SK-N-MC (cell line): ENCODE results near the gene KRT82.

Experiments used
- DNase-seq: peaks from one replicate; pipeline ENCODE4 v3.0.0-alpha.2; 2011; ENCODE audit warnings: low read depth, low spot score
- H3K27ac ChIP-seq: fragments of 200-600 bp; sonication (generic); 2 replicates; pipeline ENCODE4 v1.5.1; 2016; ENCODE audit warnings: mixed run types
- H3K36me3 ChIP-seq: fragments of 200-600 bp; sonication (generic); 2 replicates; pipeline ENCODE4 v1.6.1; 2017; ENCODE audit warnings: antibody characterized with exemption, low read length, mixed read lengths; ENCODE audit not compliant: insufficient read depth
- H3K4me3 ChIP-seq: fragments of 200-600 bp; sonication (generic); 2 replicates; pipeline ENCODE4 v1.5.1; 2016
- H3K9ac ChIP-seq: fragments of 200-600 bp; sonication (generic); 2 replicates; pipeline ENCODE4 v1.8.0; 2017; ENCODE audit warnings: mixed run types, mixed read lengths; ENCODE audit not compliant: insufficient read length
- H3K9me3 ChIP-seq: fragments of 200-600 bp; sonication (generic); 2 replicates; pipeline ENCODE4 v1.6.1; 2017; ENCODE audit warnings: low read depth, mild to moderate bottlenecking, antibody characterized with exemption, low read length, moderate library complexity, mixed read lengths
- EZH2 ChIP-seq: fragments of 200-600 bp; sonication (generic); IDR thresholded peaks from one replicate; pipeline ENCODE4 v1.6.1; 2017; ENCODE audit warnings: antibody characterized with exemption
- FOXP2 ChIP-seq: optimal IDR thresholded peaks from 2 replicates; pipeline ENCODE3; 2011; ENCODE audit warnings: mild to moderate bottlenecking, moderate library complexity; ENCODE audit not compliant: insufficient read depth; ENCODE audit errors: extremely low read length, control extremely low read depth
- POLR2AphosphoS5 ChIP-seq: IDR thresholded peaks from 2 replicates; pipeline ENCODE4 v1.6.1; 2012; ENCODE audit warnings: mild to moderate bottlenecking, low read depth, low read length, borderline replicate concordance

The KRT82 gene

GRCh38 chr12:52398176-52398575, 8.0 kb downstream of the KRT82 start:
- Histone ChIP-seq H3K9me3 (no peaks in the 10 kb centered on the region), H3K9ac (no peak overlapping the region), H3K4me3 (no peak overlapping the region), H3K36me3 (no peaks in the 10 kb centered on the region), H3K27ac (no peak overlapping the region)
- TF ChIP-seq EZH2 (no peak), FOXP2 (no peak), POLR2AphosphoS5 (no peak)
- no peak for DNase-seq

DNA sequence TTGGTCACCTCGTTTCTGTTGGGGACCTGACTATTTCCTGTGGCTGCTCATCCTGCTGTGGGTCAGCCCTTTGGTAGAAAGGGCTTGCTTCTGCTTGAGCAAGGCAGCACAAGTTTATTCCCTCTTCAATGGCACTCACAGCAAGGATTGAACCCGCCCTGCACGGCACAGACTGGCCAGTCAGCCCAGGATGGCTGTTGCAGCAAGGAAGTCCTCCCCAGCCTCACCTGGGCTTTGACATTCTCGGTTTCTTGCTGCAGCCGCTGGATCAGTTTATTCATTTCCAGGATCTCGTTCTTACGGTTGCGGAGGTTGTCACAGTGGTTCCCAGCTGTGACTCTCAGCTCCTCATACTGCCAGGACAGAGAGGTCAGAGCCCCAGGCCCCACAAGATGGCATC, 9.5 kb downstream of the KRT82 start:
- Histone ChIP-seq H3K9me3 (no peaks in the 10 kb centered on the region), H3K4me3 (no peak overlapping the region), H3K27ac (no peak overlapping the region), H3K9ac (no peak overlapping the region), H3K36me3 (no peaks in the 10 kb centered on the region)
- no peak for DNase-seq
- TF ChIP-seq POLR2AphosphoS5 (no peak), FOXP2 (no peak), EZH2 (no peak)

GRCh38 chr12:52395761-52396434, 10.2 kb downstream of the KRT82 start:
- H3K9ac ChIP-seq = no peak overlapping the region
- DNase-seq = no peak

GRCh38 chr12:52394836-52395405, 11.2 kb downstream of the KRT82 start:
- Histone ChIP-seq H3K27ac (no peak overlapping the region), H3K4me3 (no peak overlapping the region), H3K9me3 (no peaks in the 10 kb centered on the region), H3K9ac (no peak overlapping the region), H3K36me3 (no peaks in the 10 kb centered on the region)
- no peak for TF ChIP-seq POLR2AphosphoS5
- no peak for TF ChIP-seq FOXP2
- TF ChIP-seq EZH2 = no peak
- DNase-seq = no peak

More at GRCh38 chr12:52395761-52396434, 10.2 kb downstream of the KRT82 start:
- H3K9me3 ChIP-seq = no peaks in the 10 kb centered on the region
- H3K27ac ChIP-seq = no peak overlapping the region
- H3K36me3 ChIP-seq = no peaks in the 10 kb centered on the region
- H3K4me3 ChIP-seq = no peak overlapping the region
- TF ChIP-seq POLR2AphosphoS5 (no peak), FOXP2 (no peak), EZH2 (no peak)

DNA sequence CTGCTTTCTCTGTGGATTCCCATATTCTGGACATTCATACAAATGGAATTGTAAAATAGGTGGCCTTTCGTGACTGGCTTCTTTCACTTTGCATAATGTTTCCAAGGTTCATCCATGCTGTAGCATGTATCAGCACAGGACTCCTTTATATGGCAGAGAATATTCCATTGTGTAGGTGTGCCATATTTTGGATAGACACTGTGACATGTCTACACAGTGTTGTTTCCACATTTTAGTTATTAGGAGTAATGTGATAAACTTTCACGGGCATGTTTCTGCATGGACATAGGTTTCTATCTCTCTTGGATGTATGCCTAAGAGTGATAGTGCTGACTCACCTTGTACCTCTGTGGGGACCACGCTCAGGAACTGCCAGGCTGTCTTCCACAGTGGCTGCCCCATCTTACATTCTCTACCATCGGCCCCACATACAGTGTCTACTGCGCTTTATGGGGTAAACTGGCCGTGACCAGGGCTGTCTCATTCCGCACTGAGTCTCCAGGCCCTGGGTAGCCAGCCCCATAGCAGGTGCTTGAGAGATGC, 13.6 kb downstream of the KRT82 start:
- H3K27ac ChIP-seq = no peak overlapping the region
- no peaks in the 10 kb centered on the region for H3K36me3 ChIP-seq
- H3K9me3 ChIP-seq = no peaks in the 10 kb centered on the region
- no peak for DNase-seq
- H3K4me3 ChIP-seq = no peak overlapping the region
- TF ChIP-seq FOXP2 = no peak
- TF ChIP-seq EZH2 = no peak
- no peak for TF ChIP-seq POLR2AphosphoS5
- H3K9ac ChIP-seq = no peak overlapping the region

DNA sequence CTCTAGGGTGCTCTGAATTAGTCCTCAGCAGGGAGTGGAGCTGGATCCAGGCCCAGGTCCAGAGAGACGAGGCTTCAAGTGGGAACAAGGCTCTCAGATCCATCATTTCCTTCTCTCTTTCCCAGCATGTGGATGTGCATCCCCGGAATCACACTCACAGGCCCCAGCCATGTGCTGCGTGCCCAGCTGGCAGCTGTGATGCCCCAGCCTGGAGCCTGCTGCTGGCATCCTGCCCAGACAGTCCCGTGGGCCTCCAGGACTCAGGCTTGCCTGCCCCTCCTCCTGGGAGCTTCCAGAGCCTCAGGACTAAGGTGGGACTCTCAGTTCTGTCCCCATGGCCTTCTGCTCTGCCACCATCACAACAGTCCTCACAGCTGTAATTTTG, 14.5 kb downstream of the KRT82 start:
- Histone ChIP-seq H3K4me3 (no peak overlapping the region), H3K36me3 (no peaks in the 10 kb centered on the region), H3K27ac (no peak overlapping the region), H3K9me3 (no peaks in the 10 kb centered on the region), H3K9ac (no peak overlapping the region)
- DNase-seq = no peak
- no peak for TF ChIP-seq EZH2
- TF ChIP-seq FOXP2 = no peak
- TF ChIP-seq POLR2AphosphoS5 = no peak

GRCh38 chr12:52390739-52391617, 15.2 kb downstream of the KRT82 start:
- no peaks in the 10 kb centered on the region for H3K36me3 ChIP-seq
- no peaks in the 10 kb centered on the region for H3K9me3 ChIP-seq
- H3K4me3 ChIP-seq = no peak overlapping the region
- TF ChIP-seq FOXP2 (no peak), EZH2 (no peak), POLR2AphosphoS5 (no peak)
- DNase-seq = no peak
- H3K27ac ChIP-seq = no peak overlapping the region
- no peak overlapping the region for H3K9ac ChIP-seq
